ENCODE measurements around the gene ZFAND4. TPM values are rescaled to one million over a fixed set of nuclear protein-coding genes. Genes with fewer than 3 reads are reported as not detected.

Gene ZFAND4
- total RNA-seq, result 7.9 and 10.0 TPM in 2 replicates

DNA sequence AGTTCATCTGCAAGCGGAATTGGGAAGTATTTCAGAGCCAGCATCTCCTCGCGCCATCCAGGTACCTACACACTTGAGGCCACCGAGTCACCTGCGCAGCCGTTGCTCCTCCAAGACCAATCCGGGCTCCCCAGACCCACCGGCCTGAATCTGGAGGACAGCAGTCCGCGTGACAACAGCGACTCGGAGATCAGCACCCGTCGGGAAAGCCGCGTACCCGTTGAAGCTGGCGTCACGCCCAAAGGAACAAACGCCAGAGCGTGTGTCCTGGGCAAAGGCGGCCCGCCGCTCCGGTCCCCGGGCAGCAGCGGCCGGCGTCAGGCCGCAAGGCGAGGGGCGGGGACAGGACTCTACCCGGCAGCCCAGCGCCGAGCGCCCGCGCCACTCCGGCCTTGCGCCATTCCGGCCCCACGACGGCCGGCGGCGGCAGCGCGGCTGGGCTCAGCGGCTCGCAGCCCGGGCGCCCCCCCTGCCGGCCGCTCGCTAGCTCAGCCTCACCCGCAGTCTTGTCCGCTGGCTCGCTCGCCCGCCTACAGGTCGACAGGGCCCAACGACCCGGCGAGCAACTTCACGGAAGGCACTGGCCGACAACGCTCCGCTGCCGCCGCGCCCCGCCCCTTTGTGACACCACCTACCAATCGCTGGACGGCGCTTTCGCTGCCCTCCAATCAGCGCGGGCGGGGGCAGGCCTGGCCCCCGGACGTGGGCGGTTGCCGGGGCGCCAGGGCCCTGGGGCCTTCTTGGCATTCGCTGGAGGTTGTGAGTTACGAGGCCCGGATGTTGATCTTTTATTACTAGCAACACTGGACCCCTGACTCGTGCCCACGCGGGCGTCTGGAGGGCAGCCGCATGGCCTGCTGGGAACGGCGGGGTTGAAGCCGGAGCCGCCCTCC, at the start of gene ZFAND4:
Gene ZFAND4 (minus strand): TSS at position 592 of the 893 bp plus-strand sequence. CDS start 9,047 bp downstream, outside the sequence.

Other genes starting within 250 kb of the ZFAND4 start
- 26.4 and 30.4 TPM in 2 replicates for gene WASHC2C, start 54.5 kb upstream of the ZFAND4 start, total RNA-seq
- gene AGAP4, start 174.7 kb upstream of the ZFAND4 start, total RNA-seq, result 2.4 and 8.4 TPM in 2 replicates